Heart left ventricle (tissue), 16 donors: ENCODE results near the gene DLX4. TPM values are rescaled to one million over a fixed set of nuclear protein-coding genes. Genes with fewer than 3 reads are reported as not detected.

Experiments used
- ATAC-seq, 4 donors: fragments of 200-7000 bp; cut with Tn5 transposase; one replicate each; pipeline ENCODE4 v1.9.1; 2020 to 2022; ENCODE audit warnings: moderate library complexity in 4 of 4, mild to moderate bottlenecking in 3 of 4, moderate number of reproducible peaks in 1 of 4
- DNase-seq, 5 donors: peaks; one replicate each; pipeline ENCODE4 v3.0.0-alpha.2; 2020
- H3K27ac ChIP-seq, 12 donors: fragments of 200-600 bp; sonication (generic) in 4 of 12; one replicate each; pipeline versions ENCODE4 v1.5.0 to v1.8.0; 2016 to 2022; ENCODE audit warnings: mild to moderate bottlenecking in 2 of 12
- H3K27me3 ChIP-seq, 9 donors: fragments of 200-600 bp; sonication (generic) in 2 of 9; one replicate each; pipeline versions ENCODE4 v1.5.1 to v1.8.0; 2016 to 2022; ENCODE audit warnings: mild to moderate bottlenecking in 3 of 9
- H3K36me3 ChIP-seq, 9 donors: fragments of 200-600 bp; sonication (generic) in 2 of 9; one replicate each; pipeline versions ENCODE4 v1.5.0 to v1.8.0; 2018 to 2022; ENCODE audit warnings: mild to moderate bottlenecking in 2 of 9
- H3K4me1 ChIP-seq, 12 donors: fragments of 200-600 bp; sonication (generic) in 4 of 12; one replicate each; pipeline versions ENCODE4 v1.5.0 to v1.8.0; 2016 to 2022; ENCODE audit warnings: mild to moderate bottlenecking in 3 of 12
- H3K4me3 ChIP-seq, 12 donors: fragments of 200-600 bp; sonication (generic) in 4 of 12; one replicate each; pipeline versions ENCODE4 v1.5.0 to v1.8.0; 2017 to 2022; ENCODE audit warnings: mild to moderate bottlenecking in 9 of 12, moderate library complexity in 4 of 12
- H3K9me3 ChIP-seq, 12 donors: fragments of 200-600 bp; sonication (generic) in 4 of 12; one replicate each; pipeline versions ENCODE4 v1.5.0 to v1.8.0; 2016 to 2022; ENCODE audit warnings: mild to moderate bottlenecking in 1 of 12
- POLR2A ChIP-seq, 2 donors: fragments of 450-650 bp; IDR thresholded peaks; one replicate each; pipeline ENCODE4 v1.6.1; 2017; ENCODE audit warnings: antibody characterized with exemption in 2 of 2, mild to moderate bottlenecking in 2 of 2, moderate library complexity in 2 of 2
- WGBS, 4 donors: extraction: QIAGEN DNeasy Blood & Tissue Kit in 2 of 4; methylation state at CpG; one replicate each; pipeline versions ENCODE4 v1.1.5 to v1.1.7; 2013 to 2018; 5-methylcytosine and 5-hydroxymethylcytosine counted together
- intact Hi-C, 10 donors: fragments of 100-400 bp; cut with DNase I; formaldehyde crosslinking; loops; one replicate each; pipeline versions ENCODE4 v1.11.1 to v1.14.2; 2022
- polyA plus RNA-seq, 2 donors: library from polyadenylated mRNA; stranded (reverse); fragments of 200-250 nt; gene quantifications; one replicate each; pipeline ENCODE4 v1.2.3, GENCODE V29; 2013
- total RNA-seq, 9 donors: library from RNA; depleted of rRNA in 2 of 9; stranded (reverse); fragments of >200 nt in 2 of 9; fragmentation: NEBNext Ultra II Directional in 3 of 9; extraction: Animal tissue kit (Norgen Biotek cat#: 25700) in 3 of 9; gene quantifications; one replicate each; pipeline versions ENCODE4 v1.1.0 to v1.2.4, GENCODE V29; 2016 to 2023
- TF ChIP-seq, protein P1 (sequence below), 12 donors: fragments of 200-600 bp; sonication (generic) in 4 of 12; IDR thresholded peaks; one replicate each; pipeline versions ENCODE4 v1.5.0 to v1.8.0; 2018 to 2022; ENCODE audit warnings: antibody characterized with exemption in 12 of 12, mild to moderate bottlenecking in 5 of 12
- donor health status: ischemic (EF 13 %, LVEDD 7.1; RV severe dilation, severe dysfunction).
- donor health status: healthy with polysubstance abuse.
- donor health status: DM: no; HTN: yes; CAD: no.
- donor health status: DM: no; HTN: no; CAD: no.
- donor health status: ischemic (EF 25% LVEDD 6.9; RV normal size, moderate dysfunction).
- donor health status: ischemic (EF 25% LVEDD 5.7; RV mildly dilated, moderate dysfunction).
- donor health status: healthy.
- donor health status: DM: yes; HTN: yes; CAD: no.
- donor health status: ischemic (EF 35%, LVEDD 5.7; RV mildly dilated, moderate dysfunction).
- donor health status: nonischemic (EF 11% LVEDD 7.7; RV severe dilation, severe dysfunction).
- donor health status: DM: yes; HTN: yes; CAD: no.
- donor health status: PGD.
- donor health status: ischemic (EF 29% LVEDD 5.4; RV normal size, mild dysfunction).
- donor health status: nonischemic (EF 23%, LVEDD 6.1; RV moderate dilation, normal function).

Gene DLX4
- total and polyA plus RNA-seq, 11 donors = 0.03 to 0.19 TPM; not detected in 9

DNA sequence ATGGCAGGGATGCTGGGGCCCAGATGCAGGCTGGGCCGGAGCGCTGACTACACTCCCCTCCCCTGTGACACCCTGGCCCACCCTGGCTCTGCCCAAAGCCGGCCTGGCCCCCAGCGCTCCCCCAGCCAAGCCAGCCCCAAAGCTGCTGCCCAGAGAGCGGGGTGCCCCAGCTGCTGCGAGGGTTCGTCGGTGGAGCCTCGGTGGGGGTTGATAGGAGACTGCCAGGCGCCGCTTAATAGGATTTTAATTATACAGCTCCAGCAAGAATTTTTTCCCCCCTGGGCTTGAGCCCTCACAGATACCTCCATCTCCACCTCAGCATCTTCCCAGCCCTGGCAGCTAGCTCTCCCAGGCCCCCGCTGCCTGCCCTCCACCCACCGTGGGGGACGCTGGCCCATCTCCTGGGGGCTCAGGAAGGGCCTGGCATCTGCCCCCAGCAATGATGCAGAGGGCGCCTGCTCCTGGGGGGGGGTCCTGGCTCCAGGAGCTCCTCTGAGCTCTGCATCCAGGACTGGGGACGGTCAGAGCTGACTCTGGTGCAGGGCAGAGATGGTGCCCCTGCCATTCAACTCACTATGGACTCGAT, 36.8 kb upstream of the DLX4 start:
- DNase-seq = no peak
- H3K27me3 ChIP-seq = peaks cover 0 to 62% (median 4%) of the 10 kb centered on the region in 9 donors
- 70 to 76% (median 73%) methylated on average over 13 to 17 of the region's 17 CpGs for WGBS, 4 donors
- peaks cover 0 to 2% (median 0%) of the 10 kb centered on the region in 12 donors for H3K4me1 ChIP-seq
- H3K4me3 ChIP-seq = no peak overlapping the region
- ATAC-seq = no peak
- H3K9me3 ChIP-seq = no peaks in the 10 kb centered on the region
- no peaks in the 10 kb centered on the region for H3K36me3 ChIP-seq
- no peak overlapping the region for H3K27ac ChIP-seq
- TF ChIP-seq, protein P1, sequence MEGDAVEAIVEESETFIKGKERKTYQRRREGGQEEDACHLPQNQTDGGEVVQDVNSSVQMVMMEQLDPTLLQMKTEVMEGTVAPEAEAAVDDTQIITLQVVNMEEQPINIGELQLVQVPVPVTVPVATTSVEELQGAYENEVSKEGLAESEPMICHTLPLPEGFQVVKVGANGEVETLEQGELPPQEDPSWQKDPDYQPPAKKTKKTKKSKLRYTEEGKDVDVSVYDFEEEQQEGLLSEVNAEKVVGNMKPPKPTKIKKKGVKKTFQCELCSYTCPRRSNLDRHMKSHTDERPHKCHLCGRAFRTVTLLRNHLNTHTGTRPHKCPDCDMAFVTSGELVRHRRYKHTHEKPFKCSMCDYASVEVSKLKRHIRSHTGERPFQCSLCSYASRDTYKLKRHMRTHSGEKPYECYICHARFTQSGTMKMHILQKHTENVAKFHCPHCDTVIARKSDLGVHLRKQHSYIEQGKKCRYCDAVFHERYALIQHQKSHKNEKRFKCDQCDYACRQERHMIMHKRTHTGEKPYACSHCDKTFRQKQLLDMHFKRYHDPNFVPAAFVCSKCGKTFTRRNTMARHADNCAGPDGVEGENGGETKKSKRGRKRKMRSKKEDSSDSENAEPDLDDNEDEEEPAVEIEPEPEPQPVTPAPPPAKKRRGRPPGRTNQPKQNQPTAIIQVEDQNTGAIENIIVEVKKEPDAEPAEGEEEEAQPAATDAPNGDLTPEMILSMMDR (IDR thresholded peaks at IDR 0.05) = no peak
- no peak for TF ChIP-seq POLR2A (IDR thresholded peaks at IDR 0.05)
- intact Hi-C loops = no loop called here

DNA sequence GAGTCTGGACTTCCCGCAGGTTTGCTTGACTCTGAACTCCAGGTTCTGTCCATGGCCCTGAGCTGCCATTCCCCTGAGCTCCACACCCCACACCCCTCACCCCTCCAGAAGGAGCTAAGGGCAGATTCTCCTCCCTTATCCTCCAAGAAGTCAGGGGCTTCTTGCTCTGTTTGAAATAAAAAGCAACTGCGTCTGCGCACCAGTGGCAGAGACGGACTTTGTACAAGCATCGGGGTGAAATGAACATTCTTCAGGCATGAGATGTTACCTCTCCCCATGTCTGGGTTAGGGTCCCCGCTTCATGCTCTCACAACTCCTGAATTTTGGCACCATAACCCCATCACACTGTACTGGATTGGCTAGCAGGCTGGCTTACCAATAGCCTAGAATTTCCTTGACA, 36.1 kb upstream of the DLX4 start:
- ATAC-seq = no peak
- TF ChIP-seq, protein P1 (IDR thresholded peaks at IDR 0.05) = no peak
- no peak for TF ChIP-seq POLR2A (IDR thresholded peaks at IDR 0.05)

DNA sequence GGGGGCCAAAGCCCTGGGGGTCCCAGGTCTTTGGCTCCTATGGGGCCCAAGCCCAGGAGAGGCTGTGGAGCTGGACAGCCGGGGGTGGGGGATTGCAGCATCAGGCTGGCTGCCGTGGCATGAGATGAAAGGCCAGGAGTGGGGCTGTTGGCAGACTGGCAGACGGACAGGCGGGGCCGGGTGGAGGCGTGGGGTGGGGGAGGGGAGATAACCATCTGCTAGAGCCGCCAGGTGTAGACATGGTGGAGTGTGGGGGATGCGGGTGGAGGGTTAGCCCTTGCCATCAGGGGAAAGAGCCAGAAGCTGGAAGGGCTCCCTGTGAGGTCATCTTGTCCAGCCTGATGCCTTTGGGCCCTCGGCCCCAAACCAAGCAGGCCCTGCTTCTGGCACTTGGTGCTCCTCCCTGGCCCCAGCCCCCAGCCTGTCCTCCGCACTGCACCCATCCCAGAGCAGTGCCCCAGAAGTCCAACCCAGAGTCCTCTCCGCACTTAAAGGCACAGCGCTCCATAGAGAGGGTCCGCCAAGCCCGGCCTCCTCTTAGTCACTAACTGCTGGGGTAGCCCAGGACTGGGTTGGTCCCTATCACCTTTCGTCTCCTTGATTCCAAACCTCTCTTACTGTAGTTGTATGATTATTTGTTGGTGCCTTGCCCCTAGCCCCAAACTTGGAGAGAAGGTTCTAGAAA, 33.3 kb upstream of the DLX4 start:
- Histone ChIP-seq H3K4me1 (no peaks in the 10 kb centered on the region), H3K36me3 (no peaks in the 10 kb centered on the region), H3K27me3 (peaks cover 0 to 46% (median 7%) of the 10 kb centered on the region in 9 donors), H3K9me3 (no peaks in the 10 kb centered on the region), H3K27ac (no peak overlapping the region), H3K4me3 (no peak overlapping the region)
- DNase-seq (no peak), ATAC-seq (no peak)
- 58 to 82% (median 73%) methylated on average over 15 of the region's 15 CpGs for WGBS, 4 donors
- intact Hi-C loops = no loop called here
- TF ChIP-seq POLR2A (IDR thresholded peaks at IDR 0.05) = no peak
- TF ChIP-seq, protein P1 (IDR thresholded peaks at IDR 0.05) = no peak

More for the DNA sequence above, 36.1 kb upstream of the DLX4 start:
- H3K36me3 ChIP-seq = no peaks in the 10 kb centered on the region
- no peak overlapping the region for H3K27ac ChIP-seq
- H3K4me3 ChIP-seq = no peak overlapping the region
- 79 to 94% (median 85%) methylated on average over 6 of the region's 6 CpGs for WGBS, 4 donors
- H3K9me3 ChIP-seq = no peaks in the 10 kb centered on the region
- no peaks in the 10 kb centered on the region for H3K4me1 ChIP-seq
- no peak for DNase-seq
- H3K27me3 ChIP-seq = peaks cover 0 to 55% (median 4%) of the 10 kb centered on the region in 9 donors
- intact Hi-C loops = no loop called here

- Histone ChIP-seq H3K36me3 (no peaks in the 10 kb centered on the region), H3K9me3 (no peaks in the 10 kb centered on the region), H3K4me3 (no peak overlapping the region), H3K4me1 (no peaks in the 10 kb centered on the region), H3K27ac (no peak overlapping the region), H3K27me3 (peaks cover 0 to 47% (median 8%) of the 10 kb centered on the region in 9 donors)
- WGBS, 4 donors = 87 to 92% (median 88%) methylated on average over 9 of the region's 9 CpGs
- intact Hi-C loops = no loop called here
- TF ChIP-seq POLR2A (IDR thresholded peaks at IDR 0.05) = no peak
- TF ChIP-seq, protein P1 (IDR thresholded peaks at IDR 0.05) = no peak
- ATAC-seq (no peak), DNase-seq (no peak)
Measured at GRCh38 chr17:49936386-49936785, 32.6 kb upstream of the DLX4 start.
